Activated naive CD4-positive, alpha-beta T cell treated with anti-CD3 and anti-CD28 coated beads for 36 hours (primary cell): Measurements from ENCODE around the gene IQGAP2. TPM values are rescaled to one million over a fixed set of nuclear protein-coding genes. Genes with fewer than 3 reads are reported as not detected.
"Not testable (repeated sequence)": the region's sequence is repeated elsewhere in the genome, so short reads cannot be mapped to it uniquely, and the experiment has no call there.

ENCODE experiments used
- CTCF ChIA-PET: fragments of 350-600 bp; sonication (Branson Sonifier 250); formaldehyde crosslinking; loops from one replicate; lab custom pipeline; 2021; ENCODE audit warnings: antibody characterized with exemption; lab: Charles Lee
- DNase-seq: peaks from one replicate; pipeline ENCODE4 v3.0.0-alpha.2; 2020
- H3K27ac Mint-ChIP-seq: one replicate; pipeline ENCODE4 v1.8.0; 2021; ENCODE audit warnings: mild to moderate bottlenecking, mixed read lengths
- H3K27me3 Mint-ChIP-seq: one replicate; pipeline ENCODE4 v1.8.0; 2021; ENCODE audit warnings: low read depth, mixed read lengths
- H3K36me3 Mint-ChIP-seq: one replicate; pipeline ENCODE4 v1.8.0; 2021; ENCODE audit warnings: low read depth, mixed read lengths
- H3K4me1 Mint-ChIP-seq: one replicate; pipeline ENCODE4 v1.8.0; 2021; ENCODE audit warnings: low read depth, mixed read lengths
- H3K4me3 Mint-ChIP-seq: one replicate; pipeline ENCODE4 v1.8.0; 2021; ENCODE audit warnings: mild to moderate bottlenecking, moderate library complexity, mixed read lengths
- H3K9me3 Mint-ChIP-seq: one replicate; pipeline ENCODE4 v1.8.0; 2021; ENCODE audit warnings: mixed read lengths
- intact Hi-C: fragments of 100-400 bp; cut with micrococcal nuclease; formaldehyde crosslinking; loops from one replicate; pipeline ENCODE4 v1.15.1; 2023
- total RNA-seq, 2 experiments: library from RNA; stranded (reverse); gene quantifications; one replicate each; pipeline ENCODE4 v1.2.3, GENCODE V29; 2021

The IQGAP2 gene
- total RNA-seq, 2 experiments from 2014 or later, result 54.6 to 55.9 TPM

- CTCF ChIA-PET, result no interaction called here
- H3K4me3 Mint-ChIP-seq, result no peak overlapping the region
- H3K9me3 Mint-ChIP-seq, result peaks cover 18% of the 10 kb centered on the region
- DNase-seq, result no peak
- intact Hi-C loops, result no loop called here
- no peaks in the 10 kb centered on the region for H3K4me1 Mint-ChIP-seq
- peaks cover 4% of the 10 kb centered on the region for H3K36me3 Mint-ChIP-seq
- no peak overlapping the region for H3K27ac Mint-ChIP-seq
- no peaks in the 10 kb centered on the region for H3K27me3 Mint-ChIP-seq
Measured at GRCh38 chr5:76729373-76730290, 326.5 kb downstream of the IQGAP2 start.

GRCh38 chr5:76732405-76733048, 329.4 kb downstream of the IQGAP2 start:
- H3K27ac Mint-ChIP-seq, result no peak overlapping the region
- H3K4me1 Mint-ChIP-seq, result peaks cover 4% of the 10 kb centered on the region
- DNase-seq, result no peak
- CTCF ChIA-PET, result interaction anchor here (0.6 to 0.8 kb wide), 2 partner anchors 41 to 339 kb away, joined by 3 read pairs; no protein-coding TSS in a partner anchor
- peaks cover 18% of the 10 kb centered on the region for H3K9me3 Mint-ChIP-seq
- intact Hi-C loops, result no loop called here
- H3K4me3 Mint-ChIP-seq, result no peak overlapping the region
- peaks cover 4% of the 10 kb centered on the region for H3K36me3 Mint-ChIP-seq
- H3K27me3 Mint-ChIP-seq, result no peaks in the 10 kb centered on the region

DNA sequence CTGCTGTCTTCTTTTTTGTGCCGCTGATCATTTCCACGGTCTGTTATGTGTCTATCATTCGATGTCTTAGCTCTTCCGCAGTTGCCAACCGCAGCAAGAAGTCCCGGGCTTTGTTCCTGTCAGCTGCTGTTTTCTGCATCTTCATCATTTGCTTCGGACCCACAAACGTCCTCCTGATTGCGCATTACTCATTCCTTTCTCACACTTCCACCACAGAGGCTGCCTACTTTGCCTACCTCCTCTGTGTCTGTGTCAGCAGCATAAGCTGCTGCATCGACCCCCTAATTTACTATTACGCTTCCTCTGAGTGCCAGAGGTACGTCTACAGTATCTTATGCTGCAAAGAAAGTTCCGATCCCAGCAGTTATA, 329.9 kb downstream of the IQGAP2 start:
- intact Hi-C loops, result no loop called here
- DNase-seq, result no peak
- Mint-ChIP-seq H3K9me3 (peaks cover 18% of the 10 kb centered on the region), H3K4me3 (no peak overlapping the region), H3K27me3 (no peaks in the 10 kb centered on the region), H3K27ac (no peak overlapping the region), H3K36me3 (peaks cover 4% of the 10 kb centered on the region), H3K4me1 (peaks cover 4% of the 10 kb centered on the region)
- CTCF ChIA-PET, result interaction anchor here (0.6 to 0.8 kb wide), 2 partner anchors 40 to 339 kb away, joined by 3 read pairs; no protein-coding TSS in a partner anchor

DNA sequence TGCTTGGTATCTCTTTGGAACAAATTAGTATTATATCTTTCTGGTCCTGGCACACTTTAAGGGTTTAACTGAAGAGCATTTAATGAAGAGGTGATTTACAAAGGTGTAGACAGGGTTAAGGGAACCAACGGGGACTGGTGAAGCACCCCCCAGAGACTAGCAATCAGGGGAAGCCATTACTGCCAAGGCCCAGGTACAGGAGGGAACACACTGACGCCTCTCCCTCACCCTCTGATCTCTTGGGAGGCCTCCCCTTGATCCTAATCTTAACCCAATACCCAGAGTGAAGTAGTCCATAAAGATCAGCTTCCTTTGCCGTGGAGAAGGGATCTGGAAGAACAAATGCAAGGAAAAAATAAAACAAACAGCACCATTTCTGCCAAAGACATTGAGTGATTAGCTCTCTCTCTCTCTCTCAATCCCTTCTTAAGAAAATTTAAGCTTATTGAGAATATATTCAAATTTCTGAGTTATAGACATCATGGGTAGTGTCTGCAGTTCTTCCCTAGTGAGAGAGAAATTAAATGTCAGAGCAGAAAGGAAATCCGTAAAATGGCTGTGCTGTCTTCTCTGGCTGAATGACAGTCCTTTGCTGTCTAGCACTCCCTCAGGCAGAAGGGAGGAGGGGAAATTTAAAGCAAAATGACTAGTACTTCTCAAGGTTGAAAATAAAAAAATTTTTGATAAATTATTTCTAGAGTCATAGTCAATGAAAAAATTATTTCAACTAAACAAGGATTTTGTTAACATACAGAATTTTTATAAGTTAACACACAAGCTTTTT, 332.9 kb downstream of the IQGAP2 start:
- Mint-ChIP-seq H3K4me1 (peaks cover 19% of the 10 kb centered on the region), H3K27ac (no peak overlapping the region), H3K36me3 (no peaks in the 10 kb centered on the region), H3K27me3 (no peaks in the 10 kb centered on the region), H3K9me3 (no peaks in the 10 kb centered on the region), H3K4me3 (no peak overlapping the region)
- CTCF ChIA-PET, result interaction anchor here (1.0 to 1.1 kb wide), 2 partner anchors 39 to 92 kb away, joined by 4 to 5 read pairs; no protein-coding TSS in a partner anchor
- intact Hi-C loops, result loop anchor here (5.0 kb wide), 1 partner anchor 121 kb away; no protein-coding TSS in a partner anchor
- no peak for DNase-seq

DNA sequence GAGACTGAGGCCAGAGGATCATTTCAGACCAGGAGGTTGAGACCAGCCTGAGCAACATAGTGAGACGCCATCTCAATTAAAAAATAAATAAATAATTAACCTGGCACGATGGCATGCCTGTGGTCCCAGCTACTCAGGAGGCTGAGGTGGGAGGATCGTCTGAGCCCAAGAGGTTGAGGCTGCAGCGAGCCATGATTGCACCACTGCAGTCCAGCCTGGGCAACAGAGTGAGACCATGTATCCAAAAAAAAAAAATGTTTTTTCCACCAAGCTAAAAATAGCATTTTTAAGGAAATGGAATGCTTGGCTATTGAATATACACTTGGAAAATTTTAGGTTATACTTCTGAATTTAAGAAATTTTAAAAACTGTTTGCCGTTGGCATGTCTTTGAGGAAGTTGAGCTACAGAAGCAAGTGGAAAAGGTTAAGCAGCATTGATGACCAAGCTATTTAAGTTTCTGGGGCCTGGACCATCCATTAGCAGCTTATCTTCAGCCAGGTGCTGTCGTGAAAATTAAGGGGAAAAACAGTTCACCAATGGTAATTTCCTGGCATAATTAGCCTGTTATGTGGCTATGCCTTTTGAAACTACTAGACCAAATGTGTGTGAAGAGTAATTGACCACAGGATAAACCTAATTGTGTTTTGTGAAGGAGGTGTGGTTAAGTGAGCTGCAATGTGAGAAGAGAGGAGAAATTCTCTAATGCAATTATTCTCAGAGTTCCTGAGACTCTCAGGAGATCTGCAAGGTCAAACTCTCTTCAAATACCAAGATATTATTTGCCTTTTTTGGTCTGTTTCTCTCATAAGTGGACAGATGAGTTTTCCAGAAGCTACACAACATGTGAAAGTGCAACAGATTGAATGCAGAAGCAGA, 333.8 kb downstream of the IQGAP2 start:
- Mint-ChIP-seq H3K4me1 (peaks cover 19% of the 10 kb centered on the region), H3K9me3 (no peaks in the 10 kb centered on the region), H3K27ac (no peak overlapping the region), H3K36me3 (no peaks in the 10 kb centered on the region), H3K27me3 (no peaks in the 10 kb centered on the region), H3K4me3 (no peak overlapping the region)
- CTCF ChIA-PET, result interaction anchor here (0.7 to 1.4 kb wide), 4 partner anchors 22 to 93 kb away, joined by 3 to 11 read pairs (median 4); no protein-coding TSS in a partner anchor
- DNase-seq, result no peak
- intact Hi-C loops, result loop anchor here (5.0 kb wide), 1 partner anchor 120 kb away; no protein-coding TSS in a partner anchor

DNA sequence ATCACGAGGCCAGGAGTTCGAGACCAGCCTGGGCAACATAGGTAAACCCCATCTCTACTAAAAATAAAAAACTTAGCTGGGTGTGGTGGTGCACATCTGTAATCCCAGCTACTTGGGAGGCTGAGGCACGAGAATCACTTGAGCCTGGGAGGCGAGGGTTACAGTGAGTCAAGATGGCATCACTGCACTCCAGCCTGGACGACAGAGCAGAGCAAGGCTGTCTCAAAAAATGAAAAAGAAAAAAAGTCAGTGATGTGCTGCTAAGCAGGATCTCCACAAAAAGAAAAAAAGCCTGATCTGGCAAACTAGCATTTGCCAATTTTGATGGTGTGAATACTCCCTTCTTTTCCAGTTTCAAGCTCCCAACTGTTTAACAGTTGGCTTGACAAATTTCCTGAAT, 334.8 kb downstream of the IQGAP2 start:
- DNase-seq, result no peak
- Mint-ChIP-seq H3K36me3 (no peaks in the 10 kb centered on the region), H3K9me3 (no peaks in the 10 kb centered on the region), H3K4me1 (peaks cover 19% of the 10 kb centered on the region), H3K27ac (no peak overlapping the region), H3K4me3 (no peak overlapping the region), H3K27me3 (no peaks in the 10 kb centered on the region)
- CTCF ChIA-PET, result interaction anchor here (0.6 to 1.4 kb wide), 2 partner anchors 37 to 270 kb away, joined by 4 to 11 read pairs; no protein-coding TSS in a partner anchor
- intact Hi-C loops, result loop anchor here (5.0 kb wide), 1 partner anchor 119 kb away; no protein-coding TSS in a partner anchor

- intact Hi-C loops, H3K27me3 Mint-ChIP-seq, H3K27ac Mint-ChIP-seq, H3K36me3 Mint-ChIP-seq, H3K9me3 Mint-ChIP-seq, H3K4me3 Mint-ChIP-seq, DNase-seq: not testable (repeated sequence)
- CTCF ChIA-PET, result interaction anchor here (0.9 to 2.8 kb wide), 2 partner anchors 25 to 33 kb away, joined by 3 to 17 read pairs; no protein-coding TSS in a partner anchor
- peaks cover 19% of the 10 kb centered on the region for H3K4me1 Mint-ChIP-seq
Measured at GRCh38 chr5:76741506-76741905, 338.4 kb downstream of the IQGAP2 start.

GRCh38 chr5:76742583-76742982, 339.5 kb downstream of the IQGAP2 start:
- Mint-ChIP-seq H3K36me3 (no peaks in the 10 kb centered on the region), H3K27me3 (no peaks in the 10 kb centered on the region), H3K27ac (no peak overlapping the region), H3K9me3 (no peaks in the 10 kb centered on the region), H3K4me1 (peaks cover 15% of the 10 kb centered on the region), H3K4me3 (no peak overlapping the region)
- intact Hi-C loops, result no loop called here
- CTCF ChIA-PET, result interaction anchor here (1.4 kb wide), 1 partner anchor 434 kb away, joined by 3 read pairs; no protein-coding TSS in a partner anchor
- DNase-seq, result no peak

- CTCF ChIA-PET, result interaction anchor here (0.5 to 1.4 kb wide), 2 partner anchors 10 to 30 kb away, joined by 3 to 6 read pairs; no protein-coding TSS in a partner anchor
- Mint-ChIP-seq H3K9me3 (no peaks in the 10 kb centered on the region), H3K27ac (no peak overlapping the region), H3K4me3 (no peak overlapping the region), H3K36me3 (no peaks in the 10 kb centered on the region), H3K27me3 (no peaks in the 10 kb centered on the region), H3K4me1 (no peaks in the 10 kb centered on the region)
- DNase-seq, result no peak
- intact Hi-C loops, result no loop called here
Measured at GRCh38 chr5:76744632-76745031, 341.5 kb downstream of the IQGAP2 start.

DNA sequence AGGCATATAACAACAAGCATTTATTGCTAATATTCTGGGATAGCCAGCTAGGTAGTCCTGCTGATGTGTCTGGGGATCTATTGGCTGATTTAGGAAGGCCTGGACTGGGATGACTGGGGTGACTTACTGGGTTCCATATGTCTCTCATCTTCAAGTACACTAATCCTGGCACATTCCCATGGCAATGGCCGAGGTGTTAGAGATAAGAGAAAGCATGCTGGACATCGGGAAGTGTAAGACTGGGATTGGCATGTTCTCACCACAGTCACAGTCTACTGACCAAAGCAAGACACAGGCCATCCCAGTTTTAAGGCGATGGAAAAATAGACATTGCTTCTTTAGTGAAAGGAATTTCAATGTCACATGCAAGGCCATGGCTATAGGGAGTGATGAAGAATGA, 342.6 kb downstream of the IQGAP2 start:
- Mint-ChIP-seq H3K36me3 (no peaks in the 10 kb centered on the region), H3K27ac (no peak overlapping the region), H3K27me3 (no peaks in the 10 kb centered on the region), H3K9me3 (no peaks in the 10 kb centered on the region), H3K4me3 (no peak overlapping the region), H3K4me1 (no peaks in the 10 kb centered on the region)
- no peak for DNase-seq
- CTCF ChIA-PET, result no interaction called here
- intact Hi-C loops, result no loop called here

- no peaks in the 10 kb centered on the region for H3K4me1 Mint-ChIP-seq
- no peaks in the 10 kb centered on the region for H3K36me3 Mint-ChIP-seq
- intact Hi-C loops, result no loop called here
- H3K9me3 Mint-ChIP-seq, result no peaks in the 10 kb centered on the region
- CTCF ChIA-PET, result interaction anchor here (0.6 to 1.1 kb wide), 2 partner anchors 27 to 49 kb away, joined by 3 to 5 read pairs; no protein-coding TSS in a partner anchor
- H3K4me3 Mint-ChIP-seq, result no peak overlapping the region
- no peaks in the 10 kb centered on the region for H3K27me3 Mint-ChIP-seq
- H3K27ac Mint-ChIP-seq, result no peak overlapping the region
- DNase-seq, result no peak
Measured at GRCh38 chr5:76746677-76747076, 343.6 kb downstream of the IQGAP2 start.
